ENCODE measurements around the gene FAM13A.

FAM13A gene

GRCh38 chr4:88858752-88859151, 198.2 kb downstream of the FAM13A start:
- TF ChIP-seq YY1 (IDR thresholded peaks at IDR 0.05; ENCODE audit: low read depth) (no peak), USF1 (IDR thresholded peaks at IDR 0.05) (no peak), MAX (IDR thresholded peaks at IDR 0.05) (no peak), CEBPB (IDR thresholded peaks at IDR 0.05) (no peak), EGR1 (IDR thresholded peaks at IDR 0.05) (no peak), RAD21 (IDR thresholded peaks at IDR 0.05; ENCODE audit: low read depth) (no peak), ZBTB7A (IDR thresholded peaks at IDR 0.05; ENCODE audit: low read depth) (no peak), NFIC (IDR thresholded peaks at IDR 0.05) (no peak), REST (IDR thresholded peaks at IDR 0.05; ENCODE audit: low read depth) (no peak), FOXM1 (IDR thresholded peaks at IDR 0.05; ENCODE audit: borderline replicate concordance, low read depth) (no peak), CREB1 (IDR thresholded peaks at IDR 0.05; ENCODE audit: low read depth) (no peak)

- TF ChIP-seq RAD21 (IDR thresholded peaks at IDR 0.05; ENCODE audit: low read depth) (no peak), EGR1 (IDR thresholded peaks at IDR 0.05) (no peak), EP300 (IDR thresholded peaks at IDR 0.05; ENCODE audit: borderline replicate concordance) (no peak), ZBTB7A (IDR thresholded peaks at IDR 0.05; ENCODE audit: low read depth) (no peak), MAX (IDR thresholded peaks at IDR 0.05) (no peak), FOXM1 (IDR thresholded peaks at IDR 0.05; ENCODE audit: borderline replicate concordance, low read depth) (no peak), CEBPB (IDR thresholded peaks at IDR 0.05) (no peak), YY1 (IDR thresholded peaks at IDR 0.05; ENCODE audit: low read depth) (no peak), TAF1 (IDR thresholded peaks at IDR 0.05; ENCODE audit: low read depth) (no peak), USF1 (IDR thresholded peaks at IDR 0.05) (no peak)
Measured at GRCh38 chr4:88857588-88857987, 199.4 kb downstream of the FAM13A start.

- no peak for TF ChIP-seq CEBPB (IDR thresholded peaks at IDR 0.05)
- no peak for TF ChIP-seq TEAD4 (IDR thresholded peaks at IDR 0.05)
- TF ChIP-seq TCF12 (IDR thresholded peaks at IDR 0.05; ENCODE audit: low read depth), result no peak
- no peak for TF ChIP-seq EGR1 (IDR thresholded peaks at IDR 0.05)
- no peak for TF ChIP-seq RAD21 (IDR thresholded peaks at IDR 0.05; ENCODE audit: low read depth)
- no peak for TF ChIP-seq MAX (IDR thresholded peaks at IDR 0.05)
- no peak for TF ChIP-seq NFIC (IDR thresholded peaks at IDR 0.05)
- no peak for TF ChIP-seq CREB1 (IDR thresholded peaks at IDR 0.05; ENCODE audit: low read depth)
- no peak for TF ChIP-seq YY1 (IDR thresholded peaks at IDR 0.05; ENCODE audit: low read depth)
- TF ChIP-seq REST (IDR thresholded peaks at IDR 0.05; ENCODE audit: low read depth), result no peak
- no peak for TF ChIP-seq FOXM1 (IDR thresholded peaks at IDR 0.05; ENCODE audit: borderline replicate concordance, low read depth)
- TF ChIP-seq EP300 (IDR thresholded peaks at IDR 0.05; ENCODE audit: borderline replicate concordance), result no peak
- TF ChIP-seq USF1 (IDR thresholded peaks at IDR 0.05), result no peak
- TF ChIP-seq ZBTB7A (IDR thresholded peaks at IDR 0.05; ENCODE audit: low read depth), result no peak
- no peak for TF ChIP-seq TAF1 (IDR thresholded peaks at IDR 0.05; ENCODE audit: low read depth)
Measured at GRCh38 chr4:88854481-88854880, 202.5 kb downstream of the FAM13A start.

GRCh38 chr4:88846206-88846790, 210.7 kb downstream of the FAM13A start:
- TF ChIP-seq REST (IDR thresholded peaks at IDR 0.05; ENCODE audit: low read depth), result no peak
- TF ChIP-seq CREB1 (IDR thresholded peaks at IDR 0.05; ENCODE audit: low read depth), result no peak
- no peak for TF ChIP-seq RAD21 (IDR thresholded peaks at IDR 0.05; ENCODE audit: low read depth)
- TF ChIP-seq TCF12 (IDR thresholded peaks at IDR 0.05; ENCODE audit: low read depth), result no peak
- no peak for TF ChIP-seq ZBTB7A (IDR thresholded peaks at IDR 0.05; ENCODE audit: low read depth)
- TF ChIP-seq EGR1 (IDR thresholded peaks at IDR 0.05), result no peak
- TF ChIP-seq TAF1 (IDR thresholded peaks at IDR 0.05; ENCODE audit: low read depth), result no peak
- no peak for TF ChIP-seq EP300 (IDR thresholded peaks at IDR 0.05; ENCODE audit: borderline replicate concordance)
- no peak for TF ChIP-seq USF1 (IDR thresholded peaks at IDR 0.05)
- no peak for TF ChIP-seq FOXM1 (IDR thresholded peaks at IDR 0.05; ENCODE audit: borderline replicate concordance, low read depth)
- TF ChIP-seq NFIC (IDR thresholded peaks at IDR 0.05), result peak; percentile 47; the same call in 1 of the 2 replicates
- no peak for TF ChIP-seq YY1 (IDR thresholded peaks at IDR 0.05; ENCODE audit: low read depth)
- TF ChIP-seq MAX (IDR thresholded peaks at IDR 0.05), result no peak
- no peak for TF ChIP-seq TEAD4 (IDR thresholded peaks at IDR 0.05)
- TF ChIP-seq CEBPB (IDR thresholded peaks at IDR 0.05), result peak; percentile 64; the same call in 1 of the 2 replicates
